ENCODE results near the gene APMAP. TPM values are rescaled to one million over a fixed set of nuclear protein-coding genes. Genes with fewer than 3 reads are reported as not detected.

Gene APMAP
- total RNA-seq, 2 experiments from 2014 or later: 9.5 to 11.3 TPM

GRCh38 chr20:24991897-24992486 is 559 bp downstream of the APMAP start:
- H3K4me1 ChIP-seq (ENCODE audit: insufficient read depth, low read length): peaks cover 42% of the 10 kb centered on the region
- peak overlapping the region; percentile 87 for H3K4me3 ChIP-seq (ENCODE audit: low read length)
- ChIA-PET POLR2A (interaction anchor here (1.3 to 7.0 kb wide), 4 partner anchors 15 to 73 kb away, joined by 4 to 77 read pairs (median 8); partner anchors contain the start of gene ACSS1), CTCF (no interaction called here)
- H3K9me3 ChIP-seq (ENCODE audit: control insufficient read depth in 1 of 2, insufficient read depth in 1 of 2, low read length in 2 of 2): no peaks in the 10 kb centered on the region
- peaks cover 8% of the 10 kb centered on the region for H3K36me3 ChIP-seq (ENCODE audit: insufficient read depth, low read length)
- Mint-ChIP-seq H3K9me3 (no peaks in the 10 kb centered on the region), H3K36me3 (ENCODE audit: low read depth) (peaks cover 10% of the 10 kb centered on the region), H3K27ac (peak overlapping the region; percentile 99), H3K27me3 (no peaks in the 10 kb centered on the region), H3K4me3 (peak overlapping the region; percentile 96), H3K4me1 (ENCODE audit: low read depth) (peaks cover 80% of the 10 kb centered on the region)
- H3K27me3 ChIP-seq (ENCODE audit: control insufficient read depth in 1 of 2, insufficient read depth in 2 of 2, low read length in 2 of 2): no peaks in the 10 kb centered on the region
- intact Hi-C loops (cut with DNase I, micrococcal nuclease): loop anchor here in 1 of 2 experiments (2.0 to 10.0 kb wide), 6 partner anchors 205 to 1640 kb away; partner anchors contain the start of genes NAPB, NXT1 and PYGB
- TF ChIP-seq CTCF (IDR thresholded peaks at IDR 0.05): no peak
- DNase-seq (peak in 2 of 14 experiments; percentile 12 to 35), ATAC-seq (ENCODE audit: poor library complexity) (no peak)
- H3K27ac ChIP-seq (ENCODE audit: low read depth in 1 of 2, low read length in 2 of 2): peak overlapping the region; percentile 90 to 97

GRCh38 chr20:24990810-24991252 is 1.7 kb downstream of the APMAP start:
- ATAC-seq (ENCODE audit: poor library complexity) (no peak), DNase-seq (peak in 1 of 14 experiments; percentile 12)
- TF ChIP-seq CTCF (IDR thresholded peaks at IDR 0.05): no peak
- no peaks in the 10 kb centered on the region for H3K9me3 ChIP-seq (ENCODE audit: control insufficient read depth in 1 of 2, insufficient read depth in 1 of 2, low read length in 2 of 2)
- Mint-ChIP-seq H3K4me1 (ENCODE audit: low read depth) (peaks cover 90% of the 10 kb centered on the region), H3K9me3 (no peaks in the 10 kb centered on the region), H3K36me3 (ENCODE audit: low read depth) (peaks cover 10% of the 10 kb centered on the region), H3K27me3 (no peaks in the 10 kb centered on the region), H3K4me3 (peak overlapping the region; percentile 96), H3K27ac (peak overlapping the region; percentile 99)
- H3K27me3 ChIP-seq (ENCODE audit: control insufficient read depth in 1 of 2, insufficient read depth in 2 of 2, low read length in 2 of 2): no peaks in the 10 kb centered on the region
- ChIA-PET CTCF (no interaction called here), POLR2A (interaction anchor here (1.6 to 7.0 kb wide), 2 partner anchors 67 kb away, joined by 4 to 77 read pairs; partner anchors contain the start of gene ACSS1)
- H3K4me3 ChIP-seq (ENCODE audit: low read length): no peak overlapping the region
- no peak overlapping the region for H3K27ac ChIP-seq (ENCODE audit: low read depth in 1 of 2, low read length in 2 of 2)
- H3K4me1 ChIP-seq (ENCODE audit: insufficient read depth, low read length): peaks cover 51% of the 10 kb centered on the region
- intact Hi-C loops (cut with DNase I, micrococcal nuclease): loop anchor here in 1 of 2 experiments (5.0 to 10.0 kb wide), 5 partner anchors 256 to 1639 kb away; partner anchors contain the start of genes NAPB, NXT1 and PYGB
- peaks cover 8% of the 10 kb centered on the region for H3K36me3 ChIP-seq (ENCODE audit: insufficient read depth, low read length)

- DNase-seq (no peak), ATAC-seq (ENCODE audit: poor library complexity) (no peak)
- peaks cover 51% of the 10 kb centered on the region for H3K4me1 ChIP-seq (ENCODE audit: insufficient read depth, low read length)
- intact Hi-C loops (cut with DNase I, micrococcal nuclease): no loop called here
- H3K4me1 Mint-ChIP-seq (ENCODE audit: low read depth): peaks cover 95% of the 10 kb centered on the region
- ChIA-PET CTCF (no interaction called here), POLR2A (interaction anchor here (1.6 kb wide), 1 partner anchor 68 kb away, joined by 4 read pairs; no protein-coding TSS in a partner anchor)
- peaks cover 8% of the 10 kb centered on the region for H3K36me3 ChIP-seq (ENCODE audit: insufficient read depth, low read length)
- peak overlapping the region; percentile 11 for H3K4me3 Mint-ChIP-seq
- no peaks in the 10 kb centered on the region for H3K27me3 ChIP-seq (ENCODE audit: control insufficient read depth in 1 of 2, insufficient read depth in 2 of 2, low read length in 2 of 2)
- H3K36me3 Mint-ChIP-seq (ENCODE audit: low read depth): peaks cover 21% of the 10 kb centered on the region
- no peaks in the 10 kb centered on the region for H3K9me3 Mint-ChIP-seq
- no peaks in the 10 kb centered on the region for H3K9me3 ChIP-seq (ENCODE audit: control insufficient read depth in 1 of 2, insufficient read depth in 1 of 2, low read length in 2 of 2)
- no peak overlapping the region for H3K4me3 ChIP-seq (ENCODE audit: low read length)
- no peak overlapping the region for H3K27ac Mint-ChIP-seq
- no peak overlapping the region for H3K27ac ChIP-seq (ENCODE audit: low read depth in 1 of 2, low read length in 2 of 2)
- H3K27me3 Mint-ChIP-seq: no peaks in the 10 kb centered on the region
- no peak for TF ChIP-seq CTCF (IDR thresholded peaks at IDR 0.05)
These were observed 3.4 kb downstream of the APMAP start for GRCh38 chr20:24989162-24989561.
